OCI-M2 (cell line): ENCODE measurements around the gene SYNGR4.

ENCODE experiments used
- DNase-seq: peaks from one replicate; lab custom pipeline; 2025; ENCODE audit not compliant: unreplicated experiment; lab: John Stamatoyannopoulos, UW

SYNGR4 gene

DNA sequence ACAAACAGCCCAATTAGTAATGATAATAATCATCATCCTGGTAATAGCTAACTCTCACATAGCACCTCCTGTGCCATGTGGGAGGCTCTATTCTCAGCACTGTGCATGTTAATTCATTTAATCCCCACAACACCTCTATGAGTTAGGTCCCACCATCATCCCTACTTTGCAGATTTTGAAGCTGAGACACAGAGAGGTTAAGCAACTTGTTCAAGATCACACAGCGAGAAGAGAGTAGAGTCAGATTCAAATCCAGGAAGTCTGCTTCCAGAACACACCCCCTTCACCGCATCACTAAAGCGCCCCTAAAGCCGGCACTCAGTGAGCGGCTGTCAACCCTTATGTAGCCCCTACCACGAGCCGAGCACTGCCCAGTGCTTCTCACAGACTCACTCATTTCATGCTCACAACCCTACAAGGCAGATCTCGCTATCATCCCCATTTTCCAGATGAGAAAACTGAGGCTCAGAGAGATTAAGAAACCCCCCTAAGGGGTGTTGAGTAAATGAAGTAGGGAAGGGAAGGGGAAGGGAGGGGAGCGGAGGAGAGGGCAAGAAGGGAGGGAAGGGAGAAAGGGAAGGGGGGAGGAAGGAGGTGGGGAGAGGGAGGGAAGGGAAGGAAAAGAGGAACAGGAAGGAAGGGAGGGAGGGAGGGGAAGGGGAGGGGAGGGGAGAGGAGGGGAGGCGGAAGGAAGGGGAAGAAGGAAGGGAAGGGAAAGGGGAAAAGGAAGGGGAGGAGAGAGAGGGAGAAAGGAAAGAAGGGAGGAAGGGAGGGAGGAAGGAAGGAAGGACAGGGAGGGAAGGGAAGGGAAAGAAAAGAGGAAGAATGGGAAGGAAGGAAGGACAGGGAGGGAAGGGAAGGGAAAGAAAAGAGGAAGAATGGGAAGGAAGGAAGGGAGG lies 22.4 kb upstream of the SYNGR4 start:
- DNase-seq, result no peak

DNA sequence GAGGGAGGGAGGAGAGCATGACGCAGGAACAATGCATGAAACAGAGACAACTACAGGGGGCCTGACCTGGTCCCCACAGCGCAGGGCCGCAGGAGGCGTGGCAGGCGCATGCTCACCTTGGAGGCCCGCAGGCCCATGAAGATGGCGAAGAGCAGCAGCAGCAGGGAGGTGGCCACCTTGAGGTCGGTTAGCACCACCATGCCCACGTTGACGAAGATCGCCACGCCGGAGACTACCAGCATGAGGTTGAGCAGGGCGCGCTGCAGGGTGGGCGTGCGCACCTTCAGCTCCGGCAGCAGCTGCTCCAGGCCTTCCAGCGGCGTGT lies 21.8 kb upstream of the SYNGR4 start:
- no peak for DNase-seq

DNA sequence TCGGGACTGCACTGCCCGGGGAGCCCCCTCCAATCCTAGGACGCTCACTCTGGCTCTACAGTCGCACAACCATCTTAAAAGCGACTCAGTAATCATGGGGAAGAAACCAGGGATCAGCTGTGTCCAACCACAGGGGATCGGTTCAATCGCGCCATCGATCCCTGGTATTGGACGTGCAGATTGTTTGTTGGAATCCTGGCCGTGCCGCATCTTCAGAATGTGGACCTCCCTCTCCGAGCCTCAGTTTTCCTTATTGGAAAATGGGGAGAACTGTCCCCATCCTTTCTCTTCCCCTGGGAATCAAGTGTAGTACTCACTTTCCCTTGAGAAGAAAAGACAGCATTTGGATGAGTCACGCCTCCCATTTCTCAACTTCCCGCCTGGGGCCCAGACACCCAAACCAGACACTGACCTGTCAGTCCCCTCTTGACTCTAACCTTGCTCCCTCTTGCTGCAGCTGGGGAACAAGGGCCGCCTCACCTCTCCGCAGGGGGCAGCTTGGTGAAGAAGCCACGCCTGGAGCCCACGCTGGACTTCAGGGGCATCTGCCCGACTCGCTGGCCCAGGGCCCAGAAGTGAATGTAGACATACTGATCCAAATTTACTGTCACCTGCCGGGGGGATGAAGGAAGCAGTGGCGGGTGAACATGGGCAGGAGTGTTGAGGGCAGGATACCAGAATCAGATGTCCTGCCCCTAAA lies 21.2 kb upstream of the SYNGR4 start:
- no peak for DNase-seq

DNA sequence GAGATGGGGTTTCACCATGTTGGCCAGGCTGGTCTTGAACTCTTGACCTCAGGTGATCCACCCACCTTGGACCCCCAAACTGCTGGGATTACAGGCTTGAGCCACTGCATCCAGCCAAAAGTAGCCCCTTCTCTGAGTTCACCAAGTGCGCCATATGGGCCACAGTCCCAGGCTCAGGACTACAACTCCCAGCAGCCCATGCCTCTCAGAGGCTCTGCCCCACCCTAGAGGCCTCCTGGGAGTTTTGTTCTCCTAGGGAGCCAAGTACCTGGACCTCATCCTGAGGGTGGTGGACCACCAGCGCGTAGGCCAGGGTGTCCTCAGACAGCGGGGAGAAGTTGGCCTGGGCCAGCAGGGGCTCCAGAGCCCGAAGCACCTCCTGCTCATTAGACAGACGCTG lies 19.3 kb upstream of the SYNGR4 start:
- DNase-seq, result no peak

DNA sequence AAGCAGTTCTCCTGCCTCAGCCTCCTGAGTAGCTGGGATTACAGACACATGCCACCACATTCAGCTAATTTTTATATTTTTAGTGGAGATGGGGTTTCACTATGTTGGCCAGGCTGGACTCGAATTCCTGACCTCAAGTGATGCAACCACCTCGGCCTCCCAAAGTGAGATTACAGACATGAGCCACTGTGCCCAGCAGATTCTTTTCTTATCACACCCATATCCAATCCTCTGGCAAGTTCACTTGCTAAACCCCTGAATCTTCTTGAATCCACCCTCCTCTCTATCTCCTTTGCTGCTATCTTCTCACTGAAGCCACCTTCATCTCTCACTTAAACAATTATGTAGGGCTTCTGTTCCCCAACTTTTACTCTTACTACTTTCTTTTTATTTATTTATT lies 18.0 kb upstream of the SYNGR4 start:
- no peak for DNase-seq

DNA sequence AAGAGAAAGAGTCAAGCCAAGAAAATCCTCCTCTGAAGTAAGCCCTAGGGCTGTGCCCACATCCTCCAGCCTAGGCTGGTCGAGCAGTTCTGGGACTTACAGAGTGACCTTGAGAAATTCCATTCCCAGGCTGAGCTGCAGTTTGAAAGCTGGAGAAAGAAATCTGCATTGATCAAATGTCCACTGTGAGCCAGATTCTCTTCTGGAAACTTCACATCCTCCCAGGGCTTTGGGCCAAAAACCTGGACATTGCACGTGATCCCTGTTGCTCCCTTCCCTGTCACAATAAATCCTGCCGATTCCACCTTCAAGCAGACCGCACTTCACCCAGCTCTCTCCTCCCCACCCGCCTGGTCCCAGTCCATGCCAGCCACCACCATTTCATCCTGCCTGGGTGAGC lies 16.1 kb upstream of the SYNGR4 start:
- no peak for DNase-seq

DNA sequence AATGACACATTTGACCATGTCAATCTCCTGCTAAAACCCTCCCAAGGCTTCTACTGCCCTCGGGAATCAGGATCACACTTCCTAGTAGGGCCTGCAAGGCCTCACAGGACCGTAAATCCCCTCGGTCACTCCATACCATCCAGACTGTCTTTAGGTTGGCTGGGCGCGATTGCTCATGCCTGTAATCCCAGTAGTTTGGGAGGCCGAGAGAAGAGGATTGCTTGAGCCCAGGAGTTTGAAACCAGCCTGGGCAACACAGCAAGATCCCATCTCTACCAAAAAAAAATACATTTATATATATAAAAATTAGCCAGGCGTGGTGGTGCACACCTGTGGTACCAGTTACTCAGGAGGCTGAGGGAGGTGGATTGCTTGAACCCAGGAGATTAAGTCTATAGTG lies 15.4 kb upstream of the SYNGR4 start:
- no peak for DNase-seq

DNA sequence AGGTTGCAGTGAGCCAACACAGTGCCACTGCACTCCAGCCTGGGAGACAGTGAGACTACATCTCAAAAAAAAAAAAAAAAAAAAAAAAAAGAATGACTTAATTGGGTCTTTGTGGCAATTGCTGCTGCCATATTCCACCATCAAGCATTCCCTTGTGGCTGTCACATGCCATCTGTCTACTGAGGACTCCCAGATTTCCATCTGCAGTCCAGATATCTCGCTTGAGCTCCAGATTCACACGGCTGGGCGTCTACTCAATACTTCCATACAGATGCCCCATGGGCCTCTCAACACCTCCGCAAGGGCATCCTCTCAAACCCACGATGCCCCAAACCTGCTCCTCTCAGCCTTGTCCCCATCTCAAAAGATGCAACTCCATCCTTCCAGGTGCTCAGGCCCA lies 13.3 kb upstream of the SYNGR4 start:
- DNase-seq, result no peak

DNA sequence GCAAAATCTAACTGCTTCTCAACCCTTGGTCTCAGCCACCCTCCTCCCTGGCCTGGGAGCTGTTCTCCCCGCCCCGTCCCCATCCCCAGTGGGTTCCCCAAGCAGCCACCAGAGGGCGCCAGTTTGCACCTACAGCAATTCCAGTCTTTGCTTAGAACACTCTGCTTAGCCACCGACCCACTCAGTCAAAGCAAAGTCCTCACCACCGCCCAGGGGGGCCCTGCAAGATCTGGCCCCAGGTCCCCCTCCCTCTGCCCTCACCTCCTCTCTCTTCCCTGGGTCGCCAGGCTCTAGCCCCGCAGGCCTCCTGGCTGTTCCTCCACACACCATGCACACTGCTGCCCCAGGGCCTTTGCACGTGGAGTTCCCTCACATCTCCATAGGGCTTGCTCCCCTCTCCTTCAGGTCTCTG lies 12.8 kb upstream of the SYNGR4 start:
- no peak for DNase-seq

DNA sequence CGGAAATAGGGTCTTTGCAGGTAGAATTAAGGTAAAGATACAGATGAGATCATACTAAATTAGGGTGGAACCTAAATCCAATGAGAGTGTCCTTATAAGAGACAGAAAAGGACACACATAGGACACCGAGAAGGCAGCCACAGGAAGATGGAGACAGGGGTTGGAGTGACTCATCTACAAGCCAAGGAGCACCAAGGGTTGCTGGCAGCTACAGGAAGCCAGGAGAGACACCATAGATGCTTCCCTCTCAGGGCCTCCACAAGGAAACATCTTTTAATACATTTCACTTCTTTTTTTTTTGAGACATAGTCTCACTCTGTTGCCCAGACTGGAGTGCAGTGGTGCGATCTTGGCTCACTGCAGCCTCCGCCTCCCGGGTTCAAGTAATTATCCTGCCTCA lies 10.5 kb upstream of the SYNGR4 start:
- no peak for DNase-seq

DNA sequence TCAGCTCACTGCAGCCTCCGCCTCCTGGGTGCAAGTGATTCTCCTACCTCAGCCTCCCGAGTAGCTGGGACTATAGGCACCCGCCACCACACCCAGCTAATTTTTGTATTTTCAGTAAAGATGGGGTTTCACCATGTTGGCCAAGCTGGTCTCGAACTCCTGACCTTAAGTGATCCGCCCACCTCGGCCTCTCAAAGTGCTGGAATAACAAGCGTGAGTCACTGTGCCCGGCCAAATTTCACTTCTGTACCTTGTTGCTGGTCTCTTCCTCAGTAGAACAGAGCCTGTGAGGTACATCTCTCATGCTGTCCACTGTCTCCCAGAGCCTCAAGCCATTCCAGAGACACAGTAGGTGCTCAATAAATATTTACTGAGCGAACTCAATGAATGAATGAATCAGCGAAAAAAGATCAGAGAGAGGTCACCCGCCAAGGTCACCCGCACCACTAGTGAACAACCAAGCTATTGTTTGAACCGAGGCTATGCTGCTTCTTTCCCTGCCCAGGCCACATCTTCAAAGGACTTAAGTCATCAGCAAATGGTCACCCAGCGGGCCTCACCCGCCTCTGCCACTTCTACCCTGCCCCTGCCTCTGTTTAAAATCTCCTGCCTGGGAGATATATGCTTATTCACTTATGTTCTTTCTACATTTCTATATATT lies 9.7 kb upstream of the SYNGR4 start:
- DNase-seq, result no peak

DNA sequence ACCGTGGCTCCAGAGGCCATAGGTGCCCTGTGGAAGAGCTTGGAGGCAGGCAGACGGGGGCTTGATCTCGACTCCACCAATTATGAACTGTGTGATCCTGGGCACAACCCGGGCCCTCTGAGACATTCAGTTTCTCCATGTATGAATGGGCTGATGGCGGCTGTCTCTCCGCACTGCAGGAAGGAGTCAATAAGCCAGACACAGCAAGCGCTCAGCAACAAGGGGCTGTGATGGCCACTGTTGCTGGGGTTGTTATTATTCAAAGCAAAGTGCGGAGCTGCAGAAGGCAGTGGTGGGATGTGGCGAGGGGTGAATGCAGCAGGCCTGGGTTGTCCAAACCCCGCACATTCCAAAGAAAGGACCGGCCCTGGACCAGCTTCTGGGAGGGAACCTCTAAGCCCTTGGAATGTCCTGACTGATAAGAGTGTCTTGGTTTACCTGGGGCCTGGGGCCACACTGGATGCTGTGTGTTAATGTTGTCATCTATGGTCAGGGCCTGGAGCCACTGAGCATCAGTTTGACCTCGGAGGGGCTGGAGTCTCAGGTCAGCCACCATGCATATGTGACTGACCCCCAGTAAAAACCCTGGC lies 8.7 kb upstream of the SYNGR4 start:
- no peak for DNase-seq

DNA sequence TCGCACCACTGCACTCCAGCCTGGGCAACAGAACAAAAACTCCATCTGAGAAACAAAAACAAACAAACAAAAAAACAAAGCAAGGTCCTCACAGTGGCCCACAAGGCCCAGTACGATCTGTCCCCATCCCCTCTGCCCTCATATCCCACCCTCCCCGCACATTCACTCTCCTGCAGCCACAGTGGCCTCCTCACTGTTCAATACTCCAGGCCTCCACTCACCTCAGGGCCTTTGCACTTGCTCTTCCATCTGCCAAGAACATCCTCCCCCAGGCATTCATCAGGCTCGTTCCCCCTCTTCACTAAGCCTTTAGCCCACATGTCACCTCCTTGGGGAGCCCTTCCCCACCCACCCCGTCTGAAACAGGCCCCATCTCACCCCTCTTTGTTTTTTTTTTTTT lies 5.0 kb upstream of the SYNGR4 start:
- no peak for DNase-seq

DNA sequence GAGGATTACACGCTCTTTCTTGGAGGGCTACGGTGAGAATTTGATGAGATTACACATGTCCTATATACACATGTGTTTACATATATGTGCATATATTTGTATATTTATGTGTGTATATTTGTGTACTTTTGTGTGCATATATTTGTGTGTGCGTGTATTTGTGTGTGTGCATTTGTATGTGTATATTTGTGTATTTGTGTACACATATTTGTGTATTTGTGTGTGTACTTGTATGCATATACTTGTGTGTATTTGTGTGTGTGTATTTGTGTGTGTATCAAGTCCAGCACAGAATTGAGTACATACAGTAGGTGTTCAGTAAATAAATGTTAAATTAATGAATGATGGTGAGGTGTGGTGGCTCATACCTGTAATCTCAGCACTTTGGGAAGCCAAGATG lies 2.3 kb upstream of the SYNGR4 start:
- DNase-seq, result no peak

DNA sequence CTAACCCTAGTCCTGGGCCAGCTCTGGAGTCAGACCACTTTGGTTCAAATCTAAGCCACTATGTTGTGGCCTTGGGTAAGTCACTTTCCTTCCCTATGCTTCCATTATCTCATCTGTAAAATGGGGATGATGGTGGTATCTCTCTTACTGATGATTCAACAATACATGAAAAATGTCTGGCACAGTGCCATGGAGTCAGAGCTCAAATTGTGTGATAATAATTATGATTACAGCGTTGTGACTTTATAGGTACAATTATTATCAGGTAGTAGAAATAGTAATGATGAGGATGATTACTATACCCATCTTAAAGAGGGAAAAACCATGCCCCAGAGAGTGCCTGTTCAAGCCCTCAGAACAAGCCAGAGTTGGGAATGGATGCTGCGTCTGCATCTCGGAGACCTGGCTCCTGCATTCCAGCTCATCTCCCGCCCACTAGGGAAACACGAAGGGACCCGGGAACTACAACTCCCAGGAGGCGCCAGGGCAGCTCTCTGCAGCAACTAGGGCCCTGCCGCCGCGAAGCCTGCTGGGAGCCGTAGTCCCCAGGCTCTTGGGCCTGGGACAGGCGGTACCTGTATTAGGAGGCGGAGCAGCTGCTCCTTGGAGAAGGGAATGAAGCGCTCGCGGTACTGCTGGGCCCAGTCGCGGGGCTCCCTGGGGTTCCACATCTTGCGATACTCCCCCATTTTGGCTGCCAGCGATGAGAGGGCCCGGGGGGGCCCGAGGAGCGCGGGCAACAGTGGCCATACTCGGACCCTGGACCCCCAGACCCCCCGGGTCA lies 1.3 kb upstream of the SYNGR4 start:
- DNase-seq, result peak; percentile 65

DNA sequence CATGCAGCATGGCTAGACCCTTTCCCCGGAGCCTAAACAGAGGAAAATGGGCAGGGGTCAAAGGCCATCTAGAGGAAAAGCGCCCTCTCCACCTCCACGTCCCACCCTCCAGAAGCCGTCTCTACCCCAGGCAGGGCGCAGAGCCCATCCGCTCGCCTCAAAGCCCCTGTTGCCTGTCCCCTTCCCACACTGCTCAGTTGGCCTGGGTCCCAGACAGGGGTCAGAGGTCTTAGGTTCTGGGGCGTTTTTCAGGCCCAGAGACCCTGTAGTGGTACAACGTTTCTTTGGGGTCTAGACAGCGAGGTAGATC lies 712 bp upstream of the SYNGR4 start:
- DNase-seq, result no peak

DNA sequence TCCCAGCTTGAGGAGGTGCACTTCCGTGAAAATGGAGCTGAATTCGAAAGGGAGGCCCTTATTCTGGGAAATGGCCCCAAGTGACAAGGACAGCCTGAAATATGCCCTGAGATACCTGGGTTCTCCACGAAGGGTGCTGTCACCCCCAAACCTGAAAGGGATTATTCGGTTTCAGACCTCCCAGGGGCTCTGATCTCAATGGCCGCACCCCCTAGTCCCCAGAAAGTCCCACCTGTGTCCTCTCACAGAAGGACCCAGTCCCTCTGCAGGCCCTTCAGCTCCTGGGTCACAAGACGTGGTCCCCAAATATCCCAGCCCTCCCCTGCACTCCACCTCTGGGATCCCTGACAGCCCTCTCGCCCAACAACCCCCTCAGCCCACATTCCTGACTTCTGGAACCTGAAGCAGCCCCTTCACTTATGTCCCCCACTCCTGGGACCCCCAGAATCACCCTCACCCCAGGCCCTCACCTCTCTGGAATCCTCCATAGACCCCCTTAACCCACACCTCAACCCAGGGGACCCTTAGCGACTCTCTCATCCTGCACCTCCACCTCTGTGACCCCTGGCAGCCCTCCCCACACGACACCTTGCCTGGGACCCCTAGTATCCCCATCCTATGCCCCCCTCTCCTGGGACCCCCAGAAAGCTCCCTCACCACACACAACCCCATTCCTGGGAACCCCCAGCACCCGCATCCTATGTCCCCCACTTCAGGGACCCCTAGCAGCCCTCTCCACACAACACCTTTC lies 606 bp downstream of the SYNGR4 start:
- DNase-seq, result no peak

DNA sequence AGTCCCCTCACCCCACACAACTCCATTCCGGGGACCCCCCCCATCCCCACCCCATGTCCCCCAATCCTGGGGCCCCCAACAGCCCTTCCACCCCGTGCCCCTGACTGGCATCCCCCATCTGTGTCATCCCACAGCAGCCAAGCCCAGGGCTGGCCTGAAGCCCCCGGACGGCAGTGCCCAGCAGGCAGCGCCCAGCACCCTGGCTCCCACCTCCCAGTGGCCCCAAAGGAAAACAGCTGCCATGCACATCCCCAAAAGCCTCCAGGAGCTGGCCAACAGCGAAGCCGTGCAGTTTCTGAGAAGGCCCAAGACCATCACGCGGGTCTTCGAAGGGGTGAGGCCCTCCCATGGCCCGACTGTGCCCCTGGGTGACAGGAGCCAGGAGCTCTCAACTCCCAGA lies 1.4 kb downstream of the SYNGR4 start:
- DNase-seq, result no peak

DNA sequence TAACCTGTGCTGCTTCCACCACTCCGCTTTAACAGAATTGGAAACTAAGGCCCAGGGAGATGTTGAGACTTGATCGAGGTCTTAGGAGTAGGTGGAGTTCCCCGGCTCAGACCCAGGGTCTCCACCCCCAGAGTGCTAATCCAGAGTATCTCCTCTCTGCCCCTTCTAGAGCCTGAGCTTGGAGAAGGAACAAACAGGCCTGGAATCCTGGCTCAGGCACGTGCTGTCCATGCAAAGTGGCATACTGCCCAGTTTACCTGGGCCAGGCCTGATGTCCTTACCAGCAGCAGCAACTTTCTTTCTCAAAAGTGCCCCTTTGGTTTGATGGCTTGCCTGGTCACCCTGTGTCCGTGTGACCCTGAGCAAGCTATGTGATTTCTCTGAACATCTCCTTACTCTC lies 3.7 kb downstream of the SYNGR4 start:
- no peak for DNase-seq

DNA sequence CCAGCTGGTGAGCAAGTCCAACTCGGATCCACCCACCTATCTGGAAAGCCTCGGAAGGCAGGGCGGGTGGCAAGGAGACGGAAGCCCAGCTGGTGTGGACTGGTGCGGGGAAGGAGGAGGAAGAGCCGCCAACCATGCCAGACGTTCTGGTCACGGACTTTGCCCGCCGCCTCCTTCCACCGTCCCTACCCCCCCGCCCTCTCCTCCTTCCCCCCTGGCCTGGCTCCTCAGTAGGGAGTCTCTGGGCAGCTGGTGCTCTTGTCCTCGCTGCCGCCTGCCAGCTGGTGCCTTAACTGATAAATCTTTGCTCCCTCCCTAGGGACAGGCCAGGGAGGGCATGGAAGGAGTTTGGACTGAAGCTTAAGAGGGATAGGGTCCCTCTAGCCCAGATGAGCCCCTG lies 4.8 kb downstream of the SYNGR4 start:
- no peak for DNase-seq

DNA sequence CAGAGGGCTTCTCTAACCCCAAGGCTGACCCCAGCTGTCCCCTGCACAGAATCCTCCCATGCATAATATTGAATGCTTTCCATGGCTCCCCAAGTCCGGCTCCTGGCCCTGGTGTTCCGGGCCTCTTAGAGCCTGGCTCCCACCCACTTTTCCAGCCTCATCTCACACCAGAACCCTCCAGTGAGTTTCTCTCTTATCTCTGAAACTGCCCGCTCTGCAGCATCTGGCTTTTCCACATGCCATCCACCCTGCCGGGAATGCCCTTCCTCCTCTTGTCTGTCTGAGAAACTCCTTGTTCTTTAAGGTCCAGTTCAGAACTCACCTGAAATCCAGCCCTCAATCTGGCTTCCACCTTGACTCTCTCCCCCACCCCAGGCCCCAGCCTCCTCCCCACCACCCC lies 6.8 kb downstream of the SYNGR4 start:
- no peak for DNase-seq
